Lung (tissue), 12 donors: Measurements from ENCODE around the gene HOTAIR. TPM values are rescaled to one million over a fixed set of nuclear protein-coding genes. Genes with fewer than 3 reads are reported as not detected.

ENCODE experiments used
- ATAC-seq: fragments of 200-7000 bp; cut with Tn5 transposase; one replicate; pipeline ENCODE4 v1.9.1; 2020; ENCODE audit warnings: moderate number of reproducible peaks; ENCODE audit not compliant: insufficient read depth, low FRiP score
- DNase-seq, 3 donors: peaks; one replicate each; pipeline ENCODE4 v3.0.0-alpha.2; 2013 to 2017
- H3K27ac ChIP-seq, 2 donors: one replicate each; pipeline ENCODE4 v1.5.1; 2013; ENCODE audit warnings: mild to moderate bottlenecking in 2 of 2, moderate library complexity in 2 of 2, control low read depth in 1 of 2, inconsistent platforms in 1 of 2, low read depth in 1 of 2, low read length in 1 of 2
- H3K27me3 ChIP-seq, 3 donors: one replicate each; pipeline ENCODE4 v1.5.1; 2013; ENCODE audit warnings: low read length in 2 of 3; ENCODE audit not compliant: control insufficient read depth in 3 of 3, insufficient read depth in 3 of 3
- H3K36me3 ChIP-seq, 4 donors: one replicate each; pipeline ENCODE4 v1.5.1; 2013; ENCODE audit warnings: low read length in 4 of 4, mild to moderate bottlenecking in 1 of 4, moderate library complexity in 1 of 4; ENCODE audit not compliant: control insufficient read depth in 4 of 4, insufficient read depth in 4 of 4
- H3K4me1 ChIP-seq, 5 donors: one replicate each; pipeline ENCODE4 v1.5.1; 2013; ENCODE audit warnings: low read length in 5 of 5, mild to moderate bottlenecking in 2 of 5, moderate library complexity in 1 of 5; ENCODE audit not compliant: control insufficient read depth in 5 of 5, insufficient read depth in 5 of 5
- H3K4me3 ChIP-seq: one replicate; pipeline ENCODE4 v1.5.1; 2013; ENCODE audit warnings: mild to moderate bottlenecking, control low read depth, moderate library complexity
- H3K9ac ChIP-seq, 2 donors: one replicate each; pipeline ENCODE4 v1.5.1; 2013; ENCODE audit warnings: low read length in 2 of 2, control low read depth in 1 of 2; ENCODE audit not compliant: insufficient read depth in 1 of 2
- H3K9me3 ChIP-seq, 4 donors: one replicate each; pipeline ENCODE4 v1.5.1; 2013; ENCODE audit warnings: low read length in 3 of 4, mild to moderate bottlenecking in 1 of 4, moderate library complexity in 1 of 4; ENCODE audit not compliant: control insufficient read depth in 4 of 4, insufficient read depth in 3 of 4
- CTCF ChIP-seq: IDR thresholded peaks from 2 replicates; pipeline ENCODE4 v1.5.1; 2012; ENCODE audit warnings: mild to moderate bottlenecking; ENCODE audit errors: control extremely low read depth, extremely low read depth
- WGBS, 2 donors: extraction: QIAGEN DNeasy Blood & Tissue Kit; methylation state at CpG; one replicate each; pipeline ENCODE4 v1.1.7; 2013; 5-methylcytosine and 5-hydroxymethylcytosine counted together
- polyA plus RNA-seq, 2 donors: library from polyadenylated mRNA; stranded (reverse); fragments of 200-250 nt; gene quantifications; one replicate each; pipeline ENCODE4 v1.2.1, GENCODE V29; 2013
- total RNA-seq, 2 donors: library from RNA; depleted of rRNA in 1 of 2; stranded (reverse); fragments of >200 nt in 1 of 2; gene quantifications; one replicate each; pipeline ENCODE4 v1.2.1, GENCODE V29; 2014 to 2021
- donor health status: control.
- donor health status: control.
- donor health status: Bipolar disorder and iron deficiency.
- donor health status: healthy.
- donor health status: DM: yes; HTN: yes; CAD: no.

HOTAIR gene
- total and polyA plus RNA-seq, 4 donors = 0.15 TPM; not detected in 3

- peaks cover 4 to 97% (median 86%) of the 10 kb centered on the region in 3 donors for H3K27me3 ChIP-seq
- 4% methylated on average over 51 of the region's 51 CpGs for WGBS, 2 donors
- ATAC-seq (no peak), DNase-seq (peak in 1 of 3 donors; percentile 50)
- no peaks in the 10 kb centered on the region for H3K36me3 ChIP-seq
- H3K27ac ChIP-seq = no peak overlapping the region
- H3K4me3 ChIP-seq = no peak overlapping the region
- H3K9ac ChIP-seq = no peak overlapping the region
- TF ChIP-seq CTCF = no peak
- H3K9me3 ChIP-seq = peaks cover 0 to 16% (median 0%) of the 10 kb centered on the region in 4 donors
- H3K4me1 ChIP-seq = peaks cover 0 to 20% (median 3%) of the 10 kb centered on the region in 5 donors
Observed at GRCh38 chr12:54009171-54010052, 34.7 kb upstream of the HOTAIR start.

GRCh38 chr12:54008260-54008552 is 33.5 kb upstream of the HOTAIR start:
- no peak overlapping the region for H3K27ac ChIP-seq
- H3K9ac ChIP-seq = no peak overlapping the region
- 23 to 33% methylated on average over 2 of the region's 2 CpGs for WGBS, 2 donors
- H3K27me3 ChIP-seq = peaks cover 7 to 96% (median 87%) of the 10 kb centered on the region in 3 donors
- H3K9me3 ChIP-seq = peaks cover 0 to 9% (median 0%) of the 10 kb centered on the region in 4 donors
- DNase-seq (no peak), ATAC-seq (no peak)
- TF ChIP-seq CTCF = no peak
- H3K36me3 ChIP-seq = no peaks in the 10 kb centered on the region
- H3K4me1 ChIP-seq = peaks cover 0 to 20% (median 3%) of the 10 kb centered on the region in 5 donors
- H3K4me3 ChIP-seq = no peak overlapping the region

GRCh38 chr12:54007538-54008259 is 32.9 kb upstream of the HOTAIR start:
- Histone ChIP-seq H3K4me1 (peaks cover 0 to 20% (median 3%) of the 10 kb centered on the region in 5 donors), H3K27me3 (peaks cover 9 to 96% (median 87%) of the 10 kb centered on the region in 3 donors), H3K27ac (no peak overlapping the region), H3K9ac (no peak overlapping the region), H3K4me3 (no peak overlapping the region), H3K9me3 (peaks cover 0 to 3% (median 0%) of the 10 kb centered on the region in 4 donors), H3K36me3 (no peaks in the 10 kb centered on the region)
- DNase-seq (no peak), ATAC-seq (no peak)
- 31 to 47% methylated on average over 2 of the region's 2 CpGs for WGBS, 2 donors
- no peak for TF ChIP-seq CTCF
